ENCODE results near the gene EFCAB14.
"Not testable (repeated sequence)": the region's sequence is repeated elsewhere in the genome, so short reads cannot be mapped to it uniquely, and the experiment has no call there.

Gene EFCAB14

DNA sequence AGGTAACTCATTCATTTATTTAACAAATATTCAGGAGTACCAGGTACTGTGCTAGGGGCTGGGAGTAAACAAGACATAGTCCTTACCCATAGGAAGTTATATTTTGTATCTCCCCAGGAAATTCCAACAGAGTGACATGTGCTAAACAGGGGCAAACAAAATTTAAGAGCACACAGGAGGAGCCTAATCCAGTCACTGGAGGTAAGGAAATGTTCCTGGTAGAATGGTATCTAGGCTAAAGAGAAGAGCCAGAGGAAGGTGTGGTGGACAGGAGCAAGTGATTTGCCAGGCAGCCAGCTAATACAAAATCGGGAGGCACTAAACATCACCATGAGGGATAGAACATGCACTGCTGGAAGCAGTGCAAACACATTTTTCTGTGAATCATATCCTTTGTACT lies 36.9 kb downstream of the EFCAB14 start:
- no peak for DNase-seq

DNA sequence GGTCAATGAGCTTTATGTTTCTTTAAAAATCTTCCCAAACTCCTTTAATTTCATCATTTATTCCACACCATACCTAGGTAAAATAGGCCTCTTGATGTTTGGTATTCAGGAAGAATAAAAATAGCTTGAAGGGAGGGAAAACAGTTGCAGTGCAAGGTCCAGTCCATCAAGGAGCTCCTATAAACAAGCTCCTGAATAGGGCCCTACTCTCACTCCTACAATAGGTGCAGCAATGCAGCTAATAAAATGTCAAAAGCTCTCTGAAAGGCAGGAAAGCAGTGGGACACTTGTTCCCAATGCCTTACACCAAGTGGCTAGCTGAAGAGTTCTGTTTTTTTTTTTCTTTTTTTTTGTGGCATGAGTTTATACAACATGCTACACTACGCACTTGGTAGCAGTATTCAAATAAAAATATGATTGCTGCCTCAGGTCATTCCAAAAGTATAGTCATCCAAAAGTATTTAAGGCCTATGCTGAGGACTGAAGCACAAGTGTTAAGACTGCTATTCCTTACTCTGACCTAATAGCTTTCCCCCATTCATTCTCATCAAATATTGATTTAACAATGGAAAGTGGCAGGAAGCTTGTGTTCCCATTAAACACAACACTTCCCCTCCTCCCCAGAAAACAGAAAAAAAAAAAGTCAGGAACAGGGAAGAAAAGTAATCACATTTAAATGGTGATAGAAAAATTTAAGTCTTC lies 37.4 kb downstream of the EFCAB14 start:
- no peak for DNase-seq

DNA sequence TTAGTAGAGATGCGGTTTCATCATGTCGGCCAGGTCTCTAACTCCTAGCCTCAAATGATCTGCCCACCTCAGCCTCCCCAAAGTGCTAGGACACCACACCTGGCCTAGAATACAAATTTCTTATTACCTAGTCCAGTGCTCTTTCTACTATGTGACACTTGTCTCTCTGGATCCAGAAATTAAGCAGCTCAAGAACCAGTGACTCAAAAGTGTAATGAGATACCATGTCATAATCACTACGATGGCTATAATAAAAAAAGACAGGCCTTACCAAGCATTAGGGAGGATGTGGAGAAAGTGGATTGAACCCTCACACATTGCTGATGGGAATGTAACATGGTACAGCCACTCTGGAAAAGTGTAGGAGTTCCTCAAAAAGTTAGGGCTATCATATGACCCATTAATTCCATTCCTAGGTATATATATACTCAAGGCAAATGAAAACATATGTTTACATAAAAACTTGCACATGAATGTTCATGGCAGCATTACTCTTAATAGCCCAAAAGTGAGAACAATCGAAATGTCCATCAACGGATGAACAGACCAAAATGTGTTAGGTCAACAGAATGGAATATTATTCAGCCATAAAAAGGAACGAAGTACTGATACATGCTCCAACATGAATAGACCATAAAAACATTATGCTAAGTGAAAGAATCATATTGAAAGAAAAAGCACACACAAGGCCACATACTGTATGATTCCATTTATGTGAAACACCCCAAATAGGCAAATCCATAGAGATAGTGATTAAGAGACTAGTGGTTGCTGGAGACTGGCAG lies 38.9 kb downstream of the EFCAB14 start:
- DNase-seq, result no peak

DNA sequence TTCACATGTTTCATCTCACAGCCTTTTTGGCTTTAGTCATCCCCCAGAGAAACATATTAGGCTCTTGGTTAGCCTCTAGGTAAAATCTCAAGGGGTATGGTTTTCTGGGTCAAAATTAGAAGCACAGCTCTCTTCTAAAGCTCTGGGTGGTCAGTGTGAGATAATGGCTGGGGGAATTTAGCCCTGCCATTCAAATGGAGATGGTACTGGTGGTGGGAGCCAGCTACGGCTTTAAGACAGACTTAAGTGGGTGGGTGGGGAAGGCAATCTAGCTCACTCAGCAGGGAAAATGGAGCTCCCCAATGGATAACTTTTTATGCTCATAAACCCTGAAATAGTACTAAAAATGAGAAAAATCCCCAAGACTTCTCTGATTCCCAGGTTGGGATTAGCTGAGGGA lies 41.6 kb downstream of the EFCAB14 start:
- no peak for DNase-seq

DNA sequence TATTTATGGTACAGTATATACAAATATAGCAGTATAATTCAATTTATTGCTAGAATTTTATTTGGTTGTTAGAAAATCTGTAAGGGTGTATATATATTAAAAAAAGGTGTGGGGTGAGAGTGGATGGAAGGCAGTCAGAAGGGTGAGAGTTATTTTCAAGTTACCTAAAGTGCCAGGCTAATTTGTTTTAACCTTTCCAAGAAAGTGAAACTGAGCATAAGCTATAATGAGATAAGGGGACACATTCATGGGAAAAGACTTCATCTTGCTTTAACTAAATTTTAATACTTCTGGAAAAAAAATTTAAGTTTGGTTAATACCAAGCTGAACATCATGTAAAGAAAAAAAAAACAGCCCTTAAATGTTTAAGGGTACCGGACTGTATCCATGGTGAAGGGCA lies 42.4 kb downstream of the EFCAB14 start:
- no peak for DNase-seq

DNA sequence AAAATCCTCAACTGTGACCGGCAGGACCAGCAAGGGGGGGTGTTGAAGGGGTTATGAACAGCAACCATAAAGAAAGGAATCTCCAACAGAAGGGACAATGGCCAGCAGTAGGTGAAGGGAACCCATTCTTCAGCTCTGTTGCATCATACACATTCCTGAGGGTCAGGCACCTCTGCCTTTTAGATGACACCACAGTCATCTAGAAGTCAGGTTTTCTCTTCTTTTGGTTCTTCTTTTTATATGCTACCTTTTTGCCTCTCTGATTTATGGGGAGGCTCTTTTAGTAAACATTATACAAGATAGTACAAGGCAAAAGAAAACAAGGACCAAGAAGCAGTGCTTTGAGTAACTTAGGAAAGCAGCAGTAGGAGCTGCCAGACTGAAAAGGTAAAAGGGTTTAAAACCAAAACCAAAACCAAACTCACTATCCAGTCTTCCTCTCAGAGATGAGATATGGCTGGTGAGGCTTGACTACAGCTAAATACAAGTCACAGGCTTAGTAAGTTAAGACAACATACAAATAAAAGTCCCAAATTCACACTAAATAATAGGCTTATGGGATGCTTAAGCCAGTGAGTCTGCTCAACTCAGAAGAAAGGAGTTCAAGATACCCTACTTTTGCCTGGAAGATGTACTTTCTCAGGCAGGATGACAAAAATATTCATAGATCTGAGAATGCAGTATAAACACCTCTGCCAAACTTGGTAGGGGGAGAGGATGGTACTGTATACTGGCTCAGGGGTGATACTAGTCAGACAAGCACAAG lies 43.2 kb downstream of the EFCAB14 start:
- no peak for DNase-seq

DNA sequence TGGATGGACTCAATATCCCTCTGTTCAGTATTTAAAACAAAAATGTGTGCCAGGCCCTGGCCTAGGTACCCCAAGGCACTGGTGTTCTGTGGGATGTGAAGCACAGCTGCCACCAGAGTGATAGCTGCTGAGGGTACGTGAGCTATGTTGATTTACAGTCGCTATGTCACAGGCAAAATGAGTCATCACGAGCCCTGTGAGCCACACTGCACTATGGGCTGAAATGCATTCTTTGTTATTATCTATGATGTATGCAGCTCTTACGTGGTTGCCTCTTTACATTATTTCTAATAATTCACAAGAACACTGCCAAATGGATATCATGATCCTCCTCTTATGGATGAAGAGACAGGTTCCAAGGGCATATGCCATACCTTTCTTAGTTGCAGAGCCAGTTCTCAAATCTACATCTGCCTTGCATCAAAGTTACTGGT lies 45.1 kb downstream of the EFCAB14 start:
- peak; percentile 20 for DNase-seq

DNA sequence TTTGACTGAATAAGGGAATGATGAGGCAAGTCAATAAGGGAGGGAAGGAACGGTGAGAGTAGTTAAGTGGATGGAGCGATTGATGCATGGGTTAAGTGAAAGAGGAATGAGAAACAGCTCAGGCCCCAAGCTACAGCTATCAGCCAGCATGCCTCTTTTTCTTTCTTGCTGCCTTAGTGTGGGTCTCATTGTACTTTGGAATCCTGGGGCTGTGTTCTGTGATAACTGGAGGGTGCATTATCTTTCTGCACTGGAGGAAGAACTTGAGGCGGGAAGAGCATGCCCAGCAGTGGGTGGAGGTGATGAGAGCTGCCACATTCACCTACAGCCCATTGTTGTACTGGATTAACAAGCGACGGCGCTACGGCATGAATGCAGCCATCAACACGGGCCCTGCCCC lies 46.2 kb downstream of the EFCAB14 start:
- no peak for DNase-seq

DNA sequence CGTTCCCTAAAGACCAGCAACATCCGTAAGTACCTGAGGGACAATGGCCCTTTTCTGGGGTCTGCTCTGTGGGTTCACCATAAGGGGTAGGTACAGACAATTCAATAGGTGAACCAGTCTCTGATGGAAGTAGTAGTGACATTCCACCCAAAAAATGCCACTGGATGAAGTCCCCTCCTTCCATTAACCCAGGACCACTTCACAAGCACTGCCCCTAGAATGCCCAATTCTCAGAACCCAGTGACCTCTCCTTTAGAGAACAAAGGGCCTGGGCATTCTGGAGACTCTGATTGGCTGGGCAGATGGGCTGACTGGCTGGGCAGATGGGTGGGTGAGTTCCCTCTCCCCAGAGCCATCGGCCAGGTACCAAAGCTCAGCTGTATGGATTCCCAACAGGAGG lies 47.4 kb downstream of the EFCAB14 start, which contains the start of gene TEX38:
TEX38 (plus strand) TSS at position 301 of the 400 bp plus-strand sequence; CDS start at position 382, 81 bp downstream.
- DNase-seq, result no peak

DNA sequence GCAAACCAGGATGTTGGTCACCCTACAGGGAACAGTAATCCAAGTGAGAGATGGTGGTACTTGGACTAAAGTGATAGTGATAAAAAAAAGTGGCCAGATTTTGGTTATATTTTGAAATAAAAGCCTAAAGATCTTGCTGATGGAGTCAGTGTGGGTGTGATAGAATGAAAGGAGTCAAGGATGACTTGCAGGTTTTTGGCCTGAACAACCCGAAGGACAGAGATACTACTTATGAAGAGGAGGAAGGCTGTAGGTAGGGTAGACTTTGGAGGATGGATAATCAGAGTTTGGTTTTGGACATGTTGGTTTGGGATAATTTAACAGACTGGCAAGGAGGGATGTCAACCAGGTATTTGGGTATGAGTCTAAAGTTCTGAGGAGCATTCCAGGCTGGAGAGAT lies 48.8 kb downstream of the EFCAB14 start:
- no peak for DNase-seq

DNA sequence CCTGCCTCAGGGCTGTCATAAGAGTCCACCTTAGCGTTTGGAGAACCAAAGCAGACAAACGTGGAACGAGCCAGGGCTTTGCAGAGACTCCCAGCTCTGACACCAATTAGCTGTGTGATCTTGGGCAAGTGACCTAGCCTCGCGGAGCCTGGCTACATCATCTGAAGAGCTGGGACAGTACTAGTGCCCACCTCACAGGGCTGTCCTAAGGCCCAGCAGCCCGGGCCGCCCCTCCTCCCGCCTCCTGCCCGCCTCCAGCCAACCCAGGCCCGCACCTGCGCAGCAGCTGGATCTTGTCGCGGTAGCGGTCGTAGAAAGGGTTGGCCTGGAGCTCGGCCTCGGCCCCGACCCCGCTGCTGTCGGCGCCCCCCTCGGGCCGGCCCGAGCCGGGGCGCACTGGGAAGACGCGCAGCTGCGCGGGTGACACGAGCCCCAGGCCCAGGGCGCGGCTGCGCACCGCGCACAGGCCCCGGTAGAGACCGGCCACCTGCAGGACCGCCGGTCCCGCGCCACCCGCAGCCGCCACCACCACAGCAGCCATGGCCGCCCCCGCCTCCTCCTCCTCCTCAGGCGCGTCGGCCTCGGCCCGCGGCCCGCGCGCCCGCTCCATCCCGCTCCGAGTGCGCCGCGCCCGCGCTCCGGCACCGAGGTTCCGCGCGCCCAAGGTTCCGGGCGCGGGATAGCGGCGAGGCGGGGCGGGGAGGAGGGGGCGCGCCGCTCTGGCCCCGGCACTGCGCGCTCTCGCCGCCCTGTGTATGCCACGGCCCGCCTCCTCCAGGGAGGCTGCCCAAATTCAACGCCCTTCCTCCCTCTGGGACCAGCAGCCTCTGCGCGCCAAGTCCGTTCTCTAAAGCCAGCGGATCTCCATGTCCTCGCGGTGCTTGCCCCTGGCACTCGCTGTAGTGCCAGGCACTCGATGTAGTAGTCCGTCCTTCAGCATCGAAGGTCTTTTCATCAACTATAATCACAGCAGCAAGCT lies 50.8 kb downstream of the EFCAB14 start, which contains the start of gene ATPAF1:
ATPAF1 (minus strand) TSS at position 583 of the 979 bp plus-strand sequence; CDS start at position 541, 42 bp downstream.
- DNase-seq, result peak; percentile 69

DNA sequence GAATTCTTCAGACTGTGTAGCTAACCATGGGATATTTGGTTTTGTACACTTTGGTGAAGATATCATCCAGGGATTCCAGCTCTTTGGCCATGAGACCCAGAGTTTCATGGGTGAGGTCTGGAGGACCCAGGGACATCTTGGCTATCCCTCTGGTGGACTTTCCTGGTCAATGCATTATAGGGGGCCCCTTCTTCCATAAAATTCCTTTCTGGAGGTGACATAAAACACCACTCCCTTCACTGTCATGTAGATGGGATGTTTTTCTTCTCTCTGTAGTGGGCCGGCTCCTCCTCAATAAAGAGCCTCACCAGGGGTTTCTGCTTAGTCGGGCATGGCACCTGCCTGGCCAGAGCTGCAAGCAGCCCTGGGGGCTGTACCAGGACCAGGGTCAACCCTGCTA lies 52.9 kb downstream of the EFCAB14 start:
- no peak for DNase-seq

DNA sequence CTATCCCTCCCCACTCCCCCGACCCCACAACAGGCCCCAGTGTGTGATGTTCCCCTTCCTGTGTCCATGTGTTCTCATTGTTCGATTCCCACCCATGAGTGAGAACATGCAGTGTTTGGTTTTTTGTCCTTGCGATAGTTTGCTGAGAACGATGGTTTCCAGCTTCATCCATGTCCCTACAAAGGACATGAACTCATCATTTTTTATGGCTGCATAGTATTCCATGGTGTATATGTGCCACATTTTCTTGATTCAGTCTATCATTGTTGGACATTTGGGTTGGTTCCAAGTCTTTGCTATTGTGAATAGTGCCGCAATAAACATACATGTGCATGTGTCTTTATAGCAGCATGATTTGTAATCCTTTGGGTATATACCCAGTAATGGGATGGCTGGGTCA lies 56.0 kb downstream of the EFCAB14 start:
- not testable (repeated sequence) for DNase-seq

DNA sequence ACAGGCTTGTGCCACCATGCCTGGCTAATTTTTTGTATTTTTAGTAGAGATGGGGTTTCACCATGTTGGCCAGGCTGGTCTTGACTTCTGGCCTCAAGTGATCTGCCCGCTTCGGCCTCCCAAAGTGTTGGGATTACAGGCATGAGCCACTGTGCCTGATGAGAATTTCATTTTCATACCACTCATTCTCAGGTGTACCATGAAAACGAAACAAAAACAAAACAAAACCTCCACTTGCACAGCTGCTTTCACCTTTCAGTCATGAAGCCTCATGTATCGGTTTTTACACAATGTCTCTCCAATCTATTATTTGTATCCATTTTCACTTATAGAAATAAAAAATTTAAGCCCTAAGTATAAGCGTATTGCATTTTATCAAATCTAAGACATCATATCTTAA lies 58.8 kb downstream of the EFCAB14 start:
- DNase-seq, result not testable (repeated sequence)

DNA sequence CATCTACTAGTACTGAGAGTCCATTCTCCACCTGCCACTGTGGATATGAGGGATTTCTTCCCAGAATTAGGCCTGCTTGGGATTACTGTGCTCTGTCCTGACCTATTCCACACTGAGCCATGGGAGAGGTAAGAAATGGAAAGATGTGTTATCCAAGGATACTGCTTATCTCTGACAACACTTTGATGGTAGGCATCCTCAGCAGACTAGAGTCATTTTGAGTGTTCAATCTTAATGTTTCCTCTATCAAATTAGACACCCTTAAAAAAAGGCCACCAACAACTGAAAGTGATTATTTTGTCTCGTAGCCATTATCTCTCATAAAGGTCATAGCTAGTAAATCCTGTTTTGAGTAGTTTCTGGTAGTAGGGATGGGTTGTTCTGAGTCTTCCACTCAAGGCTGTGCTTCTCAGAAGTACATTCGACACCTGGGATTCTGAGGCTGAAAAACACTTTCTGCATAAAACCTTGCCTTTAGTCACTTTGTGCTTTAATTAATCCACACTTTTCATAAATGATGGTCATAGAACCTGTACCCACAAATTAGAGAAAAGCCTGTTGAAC lies 59.5 kb downstream of the EFCAB14 start:
- no peak for DNase-seq

DNA sequence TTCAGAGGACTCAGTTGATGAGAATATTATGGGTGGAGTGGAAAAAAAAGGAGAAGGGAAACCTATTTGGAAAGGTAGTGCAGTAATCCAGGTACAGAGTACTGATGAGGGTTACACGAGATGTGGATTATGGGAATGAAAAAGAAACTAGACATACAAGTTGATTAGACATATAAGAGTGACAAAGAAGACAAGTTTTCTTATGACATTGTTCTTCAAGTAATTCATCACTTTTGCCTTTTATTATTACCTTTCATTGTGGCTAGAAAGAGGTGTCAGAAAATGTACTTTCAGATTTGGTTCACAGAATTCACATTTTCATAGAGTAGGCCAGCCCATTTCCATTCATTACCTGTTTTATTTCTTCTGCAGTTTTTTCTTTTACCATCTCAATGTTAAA lies 61.1 kb downstream of the EFCAB14 start:
- no peak for DNase-seq

DNA sequence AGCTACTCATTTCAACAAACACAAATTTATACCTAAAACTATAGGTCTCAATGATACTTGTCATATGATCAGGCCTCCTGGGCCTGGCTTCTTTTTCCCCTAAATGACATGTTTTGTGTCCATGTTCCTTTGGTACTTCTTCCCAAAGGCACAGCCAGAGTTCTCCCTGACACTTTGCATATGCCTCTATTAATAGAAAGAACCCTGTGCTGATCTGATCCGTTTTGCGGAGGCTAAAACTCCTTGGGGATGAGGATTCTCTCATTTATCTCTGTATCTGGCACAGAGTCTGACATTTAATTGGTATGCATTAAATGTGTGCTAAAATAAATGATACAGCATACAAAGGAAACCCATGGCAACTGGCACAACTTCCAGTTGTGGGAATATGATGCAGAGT lies 62.3 kb downstream of the EFCAB14 start:
- DNase-seq, result no peak

DNA sequence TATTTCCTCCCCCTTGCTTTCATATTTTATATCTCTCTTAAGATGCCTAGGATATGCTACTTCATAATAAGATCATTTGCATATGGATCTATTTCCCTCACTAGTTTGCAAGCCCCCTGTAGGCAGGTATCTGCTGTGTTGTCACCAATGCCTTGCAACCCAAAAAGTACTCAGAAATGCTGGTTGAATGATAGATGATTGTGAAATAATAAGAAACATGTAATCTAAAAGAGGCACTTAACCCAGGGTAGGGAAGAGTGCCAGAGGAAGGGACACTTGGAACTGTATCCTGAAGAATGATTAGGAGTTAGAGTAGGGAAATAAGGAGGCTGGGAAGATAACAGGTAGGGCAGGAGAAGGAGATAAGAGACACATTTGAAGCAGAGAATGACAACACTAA lies 63.1 kb downstream of the EFCAB14 start:
- DNase-seq, result no peak

DNA sequence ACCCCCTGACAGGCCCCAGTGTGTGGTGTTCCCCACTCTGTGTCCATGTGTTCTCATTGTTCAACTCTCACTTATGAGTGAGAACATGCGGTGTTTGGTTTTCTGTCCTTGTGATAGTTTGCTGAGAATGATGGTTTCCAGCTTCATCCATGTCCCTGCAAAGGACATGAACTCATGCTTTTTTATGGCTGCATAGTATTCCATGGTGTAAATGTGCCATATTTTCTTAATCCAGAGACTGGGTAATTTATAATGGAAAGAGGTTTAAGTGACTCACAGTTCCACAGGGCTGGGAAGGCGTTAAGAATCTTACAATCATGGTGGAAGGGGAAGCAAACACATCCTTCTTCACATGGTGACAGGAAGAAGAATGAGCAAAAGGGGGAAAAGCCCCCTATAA lies 64.2 kb downstream of the EFCAB14 start:
- DNase-seq, result not testable (repeated sequence)

DNA sequence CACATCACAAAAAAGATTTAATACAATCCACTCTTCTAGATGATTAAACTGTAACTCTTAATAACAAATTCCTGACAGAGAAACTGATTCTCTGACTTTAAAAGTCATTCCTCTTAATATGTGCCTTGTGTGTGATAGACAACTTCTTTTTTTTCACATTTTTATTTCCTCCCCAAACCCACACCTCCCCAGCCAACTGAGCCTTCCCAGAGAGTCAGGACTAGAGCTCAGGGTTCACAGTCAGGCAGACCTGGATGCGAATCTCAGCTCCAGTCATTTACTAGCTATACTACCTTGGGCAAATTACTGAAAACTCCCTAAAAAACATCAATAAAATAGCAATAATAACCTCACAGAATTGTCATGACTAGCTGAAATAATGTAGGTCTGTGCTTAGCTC lies 64.9 kb downstream of the EFCAB14 start:
- no peak for DNase-seq

DNA sequence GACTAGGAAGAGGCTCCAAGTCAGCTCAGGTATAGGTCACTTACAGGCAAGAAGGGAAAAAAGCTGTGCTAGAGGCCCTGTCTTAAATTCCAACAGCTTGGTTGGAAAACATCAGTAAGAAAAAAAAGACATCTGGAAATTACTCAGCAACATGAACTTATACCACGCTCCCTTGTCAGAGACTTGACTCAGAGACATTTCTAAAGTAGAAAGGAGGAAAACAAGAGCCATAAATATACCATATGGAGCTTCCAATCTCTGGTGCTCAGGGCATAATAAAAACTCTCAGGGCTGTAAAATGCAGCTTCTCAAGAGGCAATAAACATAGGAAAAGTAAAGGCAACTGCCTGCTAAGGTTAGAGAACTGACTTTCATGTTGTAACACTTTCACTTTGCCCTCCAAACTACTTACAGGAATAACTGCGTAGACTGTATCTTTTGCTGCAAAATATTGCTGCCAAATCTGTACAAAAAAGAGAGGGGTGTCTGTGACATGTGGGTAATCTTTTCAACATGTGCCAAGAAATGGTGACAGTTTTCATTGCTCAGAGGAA lies 65.4 kb downstream of the EFCAB14 start:
- DNase-seq, result no peak
